Ishikawa (cell line): Measurements from ENCODE around the gene RHOV.

Experiments
- CEBPB ChIP-seq: IDR thresholded peaks from 2 replicates; pipeline ENCODE4 v1.6.1; 2012
- CREB1 ChIP-seq: IDR thresholded peaks from 2 replicates; pipeline ENCODE4 v1.6.1; 2012; ENCODE audit warnings: low read depth
- EGR1 ChIP-seq: IDR thresholded peaks from 2 replicates; pipeline ENCODE4 v1.6.1; 2012
- EP300 ChIP-seq: IDR thresholded peaks from 2 replicates; pipeline ENCODE4 v1.6.1; 2012; ENCODE audit warnings: borderline replicate concordance
- FOXM1 ChIP-seq: IDR thresholded peaks from 2 replicates; pipeline ENCODE4 v1.6.1; 2012; ENCODE audit warnings: low read depth, borderline replicate concordance
- NFIC ChIP-seq: IDR thresholded peaks from 2 replicates; pipeline ENCODE4 v1.6.1; 2012
- RAD21 ChIP-seq: IDR thresholded peaks from 2 replicates; pipeline ENCODE4 v1.6.1; 2012; ENCODE audit warnings: low read depth
- TAF1 ChIP-seq: IDR thresholded peaks from 2 replicates; pipeline ENCODE4 v1.6.1; 2012; ENCODE audit warnings: low read depth, mild to moderate bottlenecking
- TCF12 ChIP-seq: IDR thresholded peaks from 2 replicates; pipeline ENCODE4 v1.6.1; 2012; ENCODE audit warnings: low read depth
- TEAD4 ChIP-seq: IDR thresholded peaks from 2 replicates; pipeline ENCODE4 v1.6.1; 2012
- YY1 ChIP-seq: IDR thresholded peaks from 2 replicates; pipeline ENCODE4 v1.6.1; 2012; ENCODE audit warnings: low read depth
- ZBTB7A ChIP-seq: IDR thresholded peaks from 2 replicates; pipeline ENCODE4 v1.6.1; 2012; ENCODE audit warnings: low read depth
- TF ChIP-seq, protein P1 (sequence below): IDR thresholded peaks from 2 replicates; pipeline ENCODE4 v1.6.1; 2012; ENCODE audit warnings: low read depth, mild to moderate bottlenecking
- TF ChIP-seq, protein P2 (sequence below): IDR thresholded peaks from 2 replicates; pipeline ENCODE4 v1.6.1; 2012
- TF ChIP-seq, protein P3 (sequence below): IDR thresholded peaks from 2 replicates; pipeline ENCODE4 v1.6.1; 2012

The RHOV gene

DNA sequence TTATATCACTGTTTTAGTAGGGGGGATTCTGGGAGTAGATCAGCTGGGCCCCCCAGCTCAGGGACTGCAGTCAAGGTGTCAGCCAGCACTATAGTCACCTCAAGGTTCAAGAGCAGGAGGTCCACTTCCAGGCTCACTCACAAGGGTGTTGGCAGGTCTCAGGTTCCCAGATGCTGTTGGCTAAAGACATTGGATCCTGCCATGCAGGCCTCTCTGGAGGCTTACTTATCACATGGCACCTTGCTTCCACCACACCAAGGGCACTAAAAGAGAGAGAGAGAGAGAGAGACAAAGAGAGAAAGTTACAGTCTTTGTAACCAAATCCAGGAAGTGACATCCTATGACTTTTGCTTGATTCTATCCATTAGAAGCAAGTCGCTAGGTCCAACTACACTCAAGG is 38.0 kb downstream of the RHOV start:
- no peak for TF ChIP-seq CEBPB
- TF ChIP-seq, protein P1, sequence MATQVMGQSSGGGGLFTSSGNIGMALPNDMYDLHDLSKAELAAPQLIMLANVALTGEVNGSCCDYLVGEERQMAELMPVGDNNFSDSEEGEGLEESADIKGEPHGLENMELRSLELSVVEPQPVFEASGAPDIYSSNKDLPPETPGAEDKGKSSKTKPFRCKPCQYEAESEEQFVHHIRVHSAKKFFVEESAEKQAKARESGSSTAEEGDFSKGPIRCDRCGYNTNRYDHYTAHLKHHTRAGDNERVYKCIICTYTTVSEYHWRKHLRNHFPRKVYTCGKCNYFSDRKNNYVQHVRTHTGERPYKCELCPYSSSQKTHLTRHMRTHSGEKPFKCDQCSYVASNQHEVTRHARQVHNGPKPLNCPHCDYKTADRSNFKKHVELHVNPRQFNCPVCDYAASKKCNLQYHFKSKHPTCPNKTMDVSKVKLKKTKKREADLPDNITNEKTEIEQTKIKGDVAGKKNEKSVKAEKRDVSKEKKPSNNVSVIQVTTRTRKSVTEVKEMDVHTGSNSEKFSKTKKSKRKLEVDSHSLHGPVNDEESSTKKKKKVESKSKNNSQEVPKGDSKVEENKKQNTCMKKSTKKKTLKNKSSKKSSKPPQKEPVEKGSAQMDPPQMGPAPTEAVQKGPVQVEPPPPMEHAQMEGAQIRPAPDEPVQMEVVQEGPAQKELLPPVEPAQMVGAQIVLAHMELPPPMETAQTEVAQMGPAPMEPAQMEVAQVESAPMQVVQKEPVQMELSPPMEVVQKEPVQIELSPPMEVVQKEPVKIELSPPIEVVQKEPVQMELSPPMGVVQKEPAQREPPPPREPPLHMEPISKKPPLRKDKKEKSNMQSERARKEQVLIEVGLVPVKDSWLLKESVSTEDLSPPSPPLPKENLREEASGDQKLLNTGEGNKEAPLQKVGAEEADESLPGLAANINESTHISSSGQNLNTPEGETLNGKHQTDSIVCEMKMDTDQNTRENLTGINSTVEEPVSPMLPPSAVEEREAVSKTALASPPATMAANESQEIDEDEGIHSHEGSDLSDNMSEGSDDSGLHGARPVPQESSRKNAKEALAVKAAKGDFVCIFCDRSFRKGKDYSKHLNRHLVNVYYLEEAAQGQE: no peak
- TF ChIP-seq TAF1: no peak
- TF ChIP-seq TCF12: no peak
- no peak for TF ChIP-seq YY1
- TF ChIP-seq ZBTB7A: no peak
- TF ChIP-seq, protein P2, sequence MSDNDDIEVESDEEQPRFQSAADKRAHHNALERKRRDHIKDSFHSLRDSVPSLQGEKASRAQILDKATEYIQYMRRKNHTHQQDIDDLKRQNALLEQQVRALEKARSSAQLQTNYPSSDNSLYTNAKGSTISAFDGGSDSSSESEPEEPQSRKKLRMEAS: no peak
- no peak for TF ChIP-seq CREB1
- TF ChIP-seq, protein P3, sequence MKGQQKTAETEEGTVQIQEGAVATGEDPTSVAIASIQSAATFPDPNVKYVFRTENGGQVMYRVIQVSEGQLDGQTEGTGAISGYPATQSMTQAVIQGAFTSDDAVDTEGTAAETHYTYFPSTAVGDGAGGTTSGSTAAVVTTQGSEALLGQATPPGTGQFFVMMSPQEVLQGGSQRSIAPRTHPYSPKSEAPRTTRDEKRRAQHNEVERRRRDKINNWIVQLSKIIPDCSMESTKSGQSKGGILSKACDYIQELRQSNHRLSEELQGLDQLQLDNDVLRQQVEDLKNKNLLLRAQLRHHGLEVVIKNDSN: no peak
- no peak for TF ChIP-seq RAD21
- TF ChIP-seq FOXM1: no peak

DNA sequence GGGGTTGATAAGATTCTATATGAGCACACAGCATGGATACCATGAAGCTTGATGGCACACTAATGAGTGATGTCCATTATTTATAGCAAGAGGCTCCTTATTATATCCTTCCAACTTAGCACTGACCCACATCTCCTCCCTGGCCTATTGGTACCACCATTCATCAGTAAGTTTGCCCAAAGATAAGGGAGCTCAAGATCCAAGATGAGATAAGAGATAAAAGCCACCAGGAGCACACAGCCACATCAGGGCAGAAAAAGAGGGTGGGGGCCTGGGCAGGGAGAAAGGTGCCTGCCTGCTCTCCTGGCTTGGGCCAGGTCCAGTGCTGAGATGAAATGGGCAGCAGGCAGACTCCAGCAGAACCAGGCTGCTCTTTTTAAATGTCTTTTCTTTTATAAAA is 41.1 kb downstream of the RHOV start:
- TF ChIP-seq RAD21 (no peak), EGR1 (no peak), ZBTB7A (no peak), CREB1 (no peak), CEBPB (no peak), TAF1 (no peak), TEAD4 (no peak), FOXM1 (no peak), TCF12 (no peak), EP300 (no peak), NFIC (no peak), YY1 (no peak)
- TF ChIP-seq, protein P2: no peak
- TF ChIP-seq, protein P1: no peak
- TF ChIP-seq, protein P3: no peak

DNA sequence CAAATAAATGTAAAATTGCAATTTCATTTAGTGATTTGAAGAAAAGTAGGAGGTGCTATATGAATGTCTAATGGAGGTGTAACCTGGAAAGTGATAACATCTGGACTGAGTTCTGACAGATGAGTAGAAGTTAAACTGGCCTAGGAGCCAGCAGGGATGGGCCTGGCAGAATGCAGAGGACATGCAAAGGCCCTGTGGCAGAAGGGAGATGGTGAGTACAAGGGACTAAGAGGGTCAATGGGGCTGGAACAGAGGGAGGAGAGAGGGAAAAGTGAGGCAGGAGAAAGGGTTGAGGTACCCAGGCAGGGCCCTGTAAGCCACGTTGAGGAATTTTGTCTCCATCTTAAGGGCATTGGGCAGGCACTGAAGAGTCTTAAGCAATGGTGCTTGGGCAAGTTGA is 42.2 kb downstream of the RHOV start:
- no peak for TF ChIP-seq CREB1
- no peak for TF ChIP-seq TCF12

DNA sequence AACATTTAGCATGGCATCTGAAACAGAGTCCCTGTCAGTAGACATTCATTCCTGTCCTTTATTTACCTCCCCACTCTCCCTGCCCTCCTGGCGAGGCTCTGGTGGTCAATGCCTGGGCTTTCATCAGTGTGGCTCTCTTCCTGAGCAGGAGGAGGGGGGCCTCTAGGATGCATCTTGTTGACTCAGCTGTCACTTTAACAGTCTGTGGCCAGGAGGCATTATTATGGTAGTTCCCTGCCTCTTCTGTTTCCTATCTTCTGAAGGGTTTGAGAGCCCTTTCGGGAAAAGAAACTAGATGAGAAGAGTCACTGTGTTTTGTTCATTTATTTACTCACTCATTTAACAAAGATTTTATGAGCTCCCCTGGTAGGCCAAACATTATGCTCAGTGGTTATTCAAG is 43.1 kb downstream of the RHOV start:
- TF ChIP-seq RAD21: no peak
- TF ChIP-seq YY1: no peak

DNA sequence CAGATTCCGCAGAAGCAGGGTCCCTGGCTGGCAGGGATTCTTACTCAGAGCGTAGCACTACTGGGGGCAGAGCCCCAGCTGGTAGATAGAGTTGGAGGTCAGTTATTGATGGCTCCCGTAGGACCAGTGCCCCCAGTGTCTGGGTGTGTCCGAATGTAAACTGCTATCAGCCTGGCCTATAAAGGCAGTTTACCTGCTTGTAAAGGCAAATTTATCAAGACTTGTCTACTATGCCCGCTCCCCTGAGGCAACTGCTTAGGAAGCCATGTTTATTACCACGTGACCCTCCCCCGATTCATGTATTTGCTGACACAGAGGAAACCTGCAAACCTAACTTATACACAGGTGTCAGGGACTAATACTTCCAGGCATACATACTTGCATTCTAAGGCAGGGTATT is 44.9 kb downstream of the RHOV start:
- no peak for TF ChIP-seq EGR1
- TF ChIP-seq FOXM1: no peak
- TF ChIP-seq TEAD4: no peak
- no peak for TF ChIP-seq TAF1
- no peak for TF ChIP-seq NFIC
- no peak for TF ChIP-seq ZBTB7A
- TF ChIP-seq CREB1: no peak
- TF ChIP-seq CEBPB: no peak
- TF ChIP-seq RAD21: no peak
- TF ChIP-seq, protein P1: no peak
- TF ChIP-seq, protein P2: no peak
- no peak for TF ChIP-seq YY1
- no peak for TF ChIP-seq EP300
- no peak for TF ChIP-seq TCF12
- TF ChIP-seq, protein P3: no peak
